ENCODE measurements around the gene HELB. TPM values are rescaled to one million over a fixed set of nuclear protein-coding genes. Genes with fewer than 3 reads are reported as not detected.

Gene HELB
- total and polyA plus RNA-seq, 2 donors (not counting 3 experiments of a cell fraction or from before 2014, with no cell fraction given) = 0.75 to 4.0 TPM

DNA sequence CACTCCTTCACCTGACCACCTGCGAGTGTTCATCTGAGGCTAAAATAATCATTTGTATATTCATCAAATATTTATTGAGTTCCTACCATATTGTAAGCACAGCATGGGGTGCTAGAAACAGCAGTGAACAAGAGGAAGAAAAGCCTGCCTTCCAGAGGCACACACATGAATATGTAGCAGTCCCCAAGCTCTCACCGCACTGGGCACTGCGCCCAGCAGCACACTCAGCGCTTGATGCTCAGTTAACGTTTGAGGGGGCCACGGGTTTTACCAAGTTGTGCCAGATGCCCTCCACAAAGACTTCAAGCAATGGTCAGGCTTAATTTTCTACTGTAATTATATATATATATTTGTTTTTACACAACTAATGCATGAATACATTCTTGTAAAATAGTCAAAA lies 52.0 kb downstream of the HELB start:
- CTCF ChIA-PET = interaction anchor here (0.6 to 4.5 kb wide), 4 partner anchors 53 to 355 kb away, joined by 3 to 64 read pairs (median 35); no protein-coding TSS in a partner anchor
- FAIRE-seq = no peak
- POLR2A ChIA-PET = no interaction called here
- no peaks in the 10 kb centered on the region for H3K4me1 ChIP-seq (ENCODE audit: control insufficient read depth, extremely low read depth, insufficient read depth, low read length)
- no peak overlapping the region for H3K9ac ChIP-seq (replicated peaks; ENCODE audit: extremely low read depth, insufficient read depth, low read length)
- H3K9me3 ChIP-seq (replicated peaks; ENCODE audit: control insufficient read depth, insufficient read depth, low read length) = no peaks in the 10 kb centered on the region
- dilution Hi-C loops (cut with MboI; ENCODE audit: extremely low pct_ligation_motif_present, low sequenced_read_pairs) = no loop called here
- BruUV-seq (replicated peaks) = no TSS peak
- no peaks in the 10 kb centered on the region for H3K79me2 ChIP-seq (ENCODE audit: control insufficient read depth, insufficient read depth, low read length)
- H2AFZ ChIP-seq (ENCODE audit: low read depth, low read length) = no peak overlapping the region
- no peak overlapping the region for H3K4me3 ChIP-seq (replicated peaks in 1 of 3; ENCODE audit: insufficient read depth in 1 of 3, low read depth in 1 of 3, low read length in 3 of 3)
- TF ChIP-seq FOS (IDR thresholded peaks at IDR 0.05; ENCODE audit: borderline replicate concordance, insufficient read depth, low read length) (no peak), JUN (IDR thresholded peaks at IDR 0.05; ENCODE audit: borderline replicate concordance, insufficient read depth, insufficient read length, low read depth) (no peak), MYC (IDR thresholded peaks at IDR 0.05; ENCODE audit: low read depth, low read length) (no peak), GATA2 (IDR thresholded peaks at IDR 0.05; ENCODE audit: insufficient read depth, insufficient read length, low read depth, low read length) (no peak), EZH2 (IDR thresholded peaks at IDR 0.05; ENCODE audit: borderline replicate concordance, low read depth, low read length, severe bottlenecking) (no peak), POLR2AphosphoS5 (IDR thresholded peaks at IDR 0.05; ENCODE audit: insufficient read depth, low read depth, low read length) (no peak), POLR2A (IDR thresholded peaks at IDR 0.05; ENCODE audit: low read depth, low read length) (no peak)
- TF ChIP-seq, protein P1, sequence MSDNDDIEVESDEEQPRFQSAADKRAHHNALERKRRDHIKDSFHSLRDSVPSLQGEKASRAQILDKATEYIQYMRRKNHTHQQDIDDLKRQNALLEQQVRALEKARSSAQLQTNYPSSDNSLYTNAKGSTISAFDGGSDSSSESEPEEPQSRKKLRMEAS (IDR thresholded peaks at IDR 0.05; ENCODE audit: insufficient read depth, insufficient read length) = no peak
- TF ChIP-seq, protein P2, sequence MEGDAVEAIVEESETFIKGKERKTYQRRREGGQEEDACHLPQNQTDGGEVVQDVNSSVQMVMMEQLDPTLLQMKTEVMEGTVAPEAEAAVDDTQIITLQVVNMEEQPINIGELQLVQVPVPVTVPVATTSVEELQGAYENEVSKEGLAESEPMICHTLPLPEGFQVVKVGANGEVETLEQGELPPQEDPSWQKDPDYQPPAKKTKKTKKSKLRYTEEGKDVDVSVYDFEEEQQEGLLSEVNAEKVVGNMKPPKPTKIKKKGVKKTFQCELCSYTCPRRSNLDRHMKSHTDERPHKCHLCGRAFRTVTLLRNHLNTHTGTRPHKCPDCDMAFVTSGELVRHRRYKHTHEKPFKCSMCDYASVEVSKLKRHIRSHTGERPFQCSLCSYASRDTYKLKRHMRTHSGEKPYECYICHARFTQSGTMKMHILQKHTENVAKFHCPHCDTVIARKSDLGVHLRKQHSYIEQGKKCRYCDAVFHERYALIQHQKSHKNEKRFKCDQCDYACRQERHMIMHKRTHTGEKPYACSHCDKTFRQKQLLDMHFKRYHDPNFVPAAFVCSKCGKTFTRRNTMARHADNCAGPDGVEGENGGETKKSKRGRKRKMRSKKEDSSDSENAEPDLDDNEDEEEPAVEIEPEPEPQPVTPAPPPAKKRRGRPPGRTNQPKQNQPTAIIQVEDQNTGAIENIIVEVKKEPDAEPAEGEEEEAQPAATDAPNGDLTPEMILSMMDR (IDR thresholded peaks at IDR 0.05; ENCODE audit: extremely low read depth in 1 of 2, insufficient read depth in 1 of 2, low read depth in 1 of 2, low read length in 2 of 2) = no peak
- H3K4me2 ChIP-seq (ENCODE audit: insufficient read depth, low read length) = no peak overlapping the region
- H4K20me1 ChIP-seq (replicated peaks; ENCODE audit: control insufficient read depth, extremely low read depth, insufficient read depth, low read length) = no peaks in the 10 kb centered on the region
- no peak overlapping the region for H3K27ac ChIP-seq (ENCODE audit: insufficient read depth, low read depth, low read length)
- no peaks in the 10 kb centered on the region for H3K27me3 ChIP-seq (ENCODE audit: control insufficient read depth in 2 of 2, insufficient read depth in 2 of 2, low read length in 2 of 2)
- H3K36me3 ChIP-seq (ENCODE audit: control insufficient read depth in 2 of 2, extremely low read depth in 1 of 2, insufficient read depth in 2 of 2, low read length in 2 of 2) = no peaks in the 10 kb centered on the region
- intact Hi-C loops (cut with micrococcal nuclease) = no loop called here
- DNase-seq (ENCODE audit: low read depth, low spot score) = no peak
- H3K9me1 ChIP-seq (replicated peaks; ENCODE audit: control insufficient read depth, extremely low read depth, insufficient read depth, low read length) = no peaks in the 10 kb centered on the region
